Mesendoderm (in vitro differentiated cells): ENCODE results near the gene DLGAP4.
A peak's percentile ranks its signal among the peaks of the same experiment; 100 is the strongest.

Source experiments
- DNase-seq: peaks from one replicate; pipeline ENCODE4 v3.0.0; 2013
- H2AK5ac ChIP-seq: 2 replicates; pipeline ENCODE4 v1.6.1; 2013; ENCODE audit warnings: low read length, inconsistent platforms
- H2BK120ac ChIP-seq: 2 replicates; pipeline ENCODE4 v1.6.1; 2013; ENCODE audit warnings: low read depth, mild to moderate bottlenecking, low read length, moderate library complexity, mixed read lengths
- H2BK15ac ChIP-seq: replicated peaks from 2 replicates; pipeline ENCODE4 v1.6.1; 2013; ENCODE audit warnings: low read depth, mild to moderate bottlenecking, moderate library complexity
- H2BK5ac ChIP-seq: 2 replicates; pipeline ENCODE4 v1.6.1; 2013; ENCODE audit warnings: low read length, inconsistent platforms
- H3K18ac ChIP-seq: 2 replicates; pipeline ENCODE4 v1.6.1; 2013; ENCODE audit warnings: mild to moderate bottlenecking, low read length, mixed read lengths
- H3K23ac ChIP-seq: one replicate; pipeline ENCODE4 v1.6.1; 2013; ENCODE audit warnings: low read length
- H3K27ac ChIP-seq: 2 replicates; pipeline ENCODE4 v1.5.1; 2013; ENCODE audit warnings: low read depth, mild to moderate bottlenecking, inconsistent platforms, low read length, moderate library complexity
- H3K27me3 ChIP-seq: 2 replicates; pipeline ENCODE4 v1.6.1; 2013; ENCODE audit warnings: low read length, control low read depth, mild to moderate bottlenecking, inconsistent platforms; ENCODE audit not compliant: insufficient read depth, poor library complexity
- H3K36me3 ChIP-seq: 2 replicates; pipeline ENCODE4 v1.6.1; 2013; ENCODE audit warnings: low read length, inconsistent platforms; ENCODE audit not compliant: control insufficient read depth, insufficient read depth
- H3K4ac ChIP-seq: one replicate; pipeline ENCODE4 v1.6.1; 2013; ENCODE audit warnings: low read depth, mild to moderate bottlenecking, low read length, moderate library complexity
- H3K4me1 ChIP-seq: 2 replicates; pipeline ENCODE4 v1.6.1; 2013; ENCODE audit warnings: low read depth, low read length, inconsistent platforms; ENCODE audit not compliant: control insufficient read depth
- H3K4me2 ChIP-seq: 2 replicates; pipeline ENCODE4 v1.6.1; 2013; ENCODE audit warnings: low read length
- H3K4me3 ChIP-seq: 2 replicates; pipeline ENCODE4 v1.5.1; 2013; ENCODE audit warnings: mild to moderate bottlenecking, low read length
- H3K56ac ChIP-seq: one replicate; pipeline ENCODE4 v1.6.1; 2013; ENCODE audit warnings: low read length
- H3K79me1 ChIP-seq: 2 replicates; pipeline ENCODE4 v1.6.1; 2013; ENCODE audit warnings: low read length, inconsistent platforms
- H3K79me2 ChIP-seq: 2 replicates; pipeline ENCODE4 v1.6.1; 2013; ENCODE audit warnings: mild to moderate bottlenecking, low read length; ENCODE audit not compliant: control insufficient read depth, insufficient read depth
- H3K9ac ChIP-seq: 2 replicates; pipeline ENCODE4 v1.6.1; 2013; ENCODE audit warnings: low read length, inconsistent platforms
- H4K5ac ChIP-seq: one replicate; pipeline ENCODE4 v1.6.1; 2013; ENCODE audit warnings: low read length
- H4K8ac ChIP-seq: one replicate; pipeline ENCODE4 v1.6.1; 2013; ENCODE audit warnings: low read depth, mild to moderate bottlenecking, control low read depth, low read length, moderate library complexity
- WGBS: extraction: QIAGEN DNeasy Blood & Tissue Kit; methylation state at CpG from one replicate; pipeline ENCODE4 v1.1.7; 2013; ENCODE audit warnings: low lambda C conversion rate, missing lambda C conversion rate; ENCODE audit not compliant: insufficient coverage; ENCODE audit errors: extremely low coverage; 5-methylcytosine and 5-hydroxymethylcytosine counted together

DLGAP4 gene

GRCh38 chr20:36547186-36548005 lies 241.3 kb downstream of the DLGAP4 start:
- Histone ChIP-seq H3K4me1 (peaks cover 6% of the 10 kb centered on the region), H2BK15ac (no peak overlapping the region)
- WGBS, result no CpG with 5 or more reads among the region's 12 CpGs

GRCh38 chr20:36548006-36548315 lies 241.8 kb downstream of the DLGAP4 start:
- Histone ChIP-seq H2BK120ac (no peak overlapping the region), H4K8ac (no peak overlapping the region), H3K9ac (no peak overlapping the region), H3K4me2 (no peak overlapping the region), H4K5ac (no peak overlapping the region), H3K4me3 (no peak overlapping the region), H2AK5ac (no peak overlapping the region), H3K4ac (no peak overlapping the region), H3K27ac (no peak overlapping the region), H3K36me3 (peaks cover 1% of the 10 kb centered on the region), H3K4me1 (peaks cover 4% of the 10 kb centered on the region), H3K18ac (no peak overlapping the region), H3K23ac (no peak overlapping the region), H2BK15ac (no peak overlapping the region), H3K56ac (no peak overlapping the region), H2BK5ac (no peak overlapping the region), H3K79me2 (peaks cover 8% of the 10 kb centered on the region), H3K27me3 (no peaks in the 10 kb centered on the region), H3K79me1 (peaks cover 8% of the 10 kb centered on the region)
- no CpG with 5 or more reads among the region's 12 CpGs for WGBS
- peak; percentile 69 for DNase-seq

More at GRCh38 chr20:36547186-36548005, 241.3 kb downstream of the DLGAP4 start:
- Histone ChIP-seq H2AK5ac (no peak overlapping the region), H4K5ac (no peak overlapping the region), H3K4me3 (no peak overlapping the region), H4K8ac (no peak overlapping the region), H3K4ac (no peak overlapping the region), H3K9ac (no peak overlapping the region), H2BK120ac (no peak overlapping the region), H3K27me3 (no peaks in the 10 kb centered on the region), H3K36me3 (peaks cover 1% of the 10 kb centered on the region), H3K18ac (no peak overlapping the region), H3K56ac (no peak overlapping the region), H3K27ac (no peak overlapping the region), H3K79me1 (peaks cover 11% of the 10 kb centered on the region), H3K23ac (no peak overlapping the region), H2BK5ac (no peak overlapping the region), H3K4me2 (no peak overlapping the region), H3K79me2 (peaks cover 14% of the 10 kb centered on the region)
- no peak for DNase-seq

GRCh38 chr20:36548704-36549627 lies 242.8 kb downstream of the DLGAP4 start:
- no peaks in the 10 kb centered on the region for H3K79me2 ChIP-seq
- no peak overlapping the region for H2BK15ac ChIP-seq
- H3K79me1 ChIP-seq, result peaks cover 6% of the 10 kb centered on the region
- H3K4me2 ChIP-seq, result no peak overlapping the region
- no peak overlapping the region for H3K9ac ChIP-seq
- H3K27me3 ChIP-seq, result no peaks in the 10 kb centered on the region
- no peak overlapping the region for H3K27ac ChIP-seq
- no CpG with 5 or more reads among the region's 23 CpGs for whole genome bisulfite sequencing
- no peak overlapping the region for H3K23ac ChIP-seq
- no peak overlapping the region for H2BK5ac ChIP-seq
- DNase-seq, result no peak
- no peak overlapping the region for H3K56ac ChIP-seq
- no peak overlapping the region for H3K4me3 ChIP-seq
- no peak overlapping the region for H3K18ac ChIP-seq
- H3K4ac ChIP-seq, result no peak overlapping the region
- no peak overlapping the region for H2AK5ac ChIP-seq
- H4K5ac ChIP-seq, result no peak overlapping the region
- no peaks in the 10 kb centered on the region for H3K4me1 ChIP-seq
- H4K8ac ChIP-seq, result no peak overlapping the region
- H2BK120ac ChIP-seq, result no peak overlapping the region
- H3K36me3 ChIP-seq, result peaks cover 1% of the 10 kb centered on the region

- H3K4ac ChIP-seq, result no peak overlapping the region
- H3K4me1 ChIP-seq, result no peaks in the 10 kb centered on the region
- H2BK5ac ChIP-seq, result no peak overlapping the region
- H2AK5ac ChIP-seq, result no peak overlapping the region
- H3K27me3 ChIP-seq, result no peaks in the 10 kb centered on the region
- H3K4me2 ChIP-seq, result no peak overlapping the region
- H3K27ac ChIP-seq, result no peak overlapping the region
- no peak overlapping the region for H4K8ac ChIP-seq
- H2BK120ac ChIP-seq, result no peak overlapping the region
- no CpG with 5 or more reads among the region's 9 CpGs for WGBS
- H3K18ac ChIP-seq, result no peak overlapping the region
- H3K56ac ChIP-seq, result no peak overlapping the region
- peaks cover 1% of the 10 kb centered on the region for H3K36me3 ChIP-seq
- H3K79me1 ChIP-seq, result peaks cover 3% of the 10 kb centered on the region
- H2BK15ac ChIP-seq, result no peak overlapping the region
- H3K4me3 ChIP-seq, result no peak overlapping the region
- no peak overlapping the region for H3K9ac ChIP-seq
- no peaks in the 10 kb centered on the region for H3K79me2 ChIP-seq
- H3K23ac ChIP-seq, result no peak overlapping the region
- DNase-seq, result no peak
- H4K5ac ChIP-seq, result no peak overlapping the region
Measured at GRCh38 chr20:36549628-36549941, 243.4 kb downstream of the DLGAP4 start.

- no peaks in the 10 kb centered on the region for H3K4me1 ChIP-seq
- H3K23ac ChIP-seq, result no peak overlapping the region
- no peaks in the 10 kb centered on the region for H3K79me2 ChIP-seq
- no peak overlapping the region for H4K5ac ChIP-seq
- H2BK5ac ChIP-seq, result no peak overlapping the region
- no CpG with 5 or more reads among the region's 16 CpGs for whole genome bisulfite sequencing
- H3K56ac ChIP-seq, result peak overlapping the region; percentile 2
- H3K36me3 ChIP-seq, result no peaks in the 10 kb centered on the region
- no peak overlapping the region for H3K4ac ChIP-seq
- DNase-seq, result peak; percentile 25
- H2AK5ac ChIP-seq, result no peak overlapping the region
- H3K27ac ChIP-seq, result no peak overlapping the region
- no peaks in the 10 kb centered on the region for H3K27me3 ChIP-seq
- no peak overlapping the region for H3K18ac ChIP-seq
- H2BK15ac ChIP-seq, result no peak overlapping the region
- H3K4me3 ChIP-seq, result no peak overlapping the region
- H4K8ac ChIP-seq, result no peak overlapping the region
- peaks cover 3% of the 10 kb centered on the region for H3K79me1 ChIP-seq
- no peak overlapping the region for H3K9ac ChIP-seq
- H2BK120ac ChIP-seq, result no peak overlapping the region
- H3K4me2 ChIP-seq, result no peak overlapping the region
Measured at GRCh38 chr20:36549942-36550789, 244.0 kb downstream of the DLGAP4 start.
